ENCODE measurements around the gene NFIA.

Gene NFIA

DNA sequence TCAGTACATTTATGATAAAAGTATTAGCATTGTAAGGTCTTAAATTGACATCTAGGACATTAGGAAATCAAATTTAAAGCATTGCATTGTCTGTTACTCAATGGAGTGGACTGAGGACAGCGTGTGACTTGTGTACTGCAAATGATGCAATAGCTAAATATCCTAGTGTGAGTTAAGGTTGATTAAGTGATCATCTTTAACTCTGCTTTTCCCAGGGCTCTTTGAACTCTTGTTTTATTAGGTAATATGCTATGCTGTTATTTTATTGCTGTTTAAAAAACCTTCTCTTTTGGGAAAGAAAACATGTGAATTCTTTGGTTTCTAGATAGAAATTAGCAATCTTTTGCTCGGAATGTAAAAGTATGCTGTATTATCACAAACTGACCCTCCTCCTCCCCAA is 38.6 kb downstream of the NFIA start:
- Histone ChIP-seq H3K4me1 (ENCODE audit: low read length) (no peaks in the 10 kb centered on the region), H3K79me2 (ENCODE audit: low read length) (no peaks in the 10 kb centered on the region), H3F3A (ENCODE audit: insufficient read depth, low read length) (no peaks in the 10 kb centered on the region), H4K20me1 (ENCODE audit: insufficient read depth, low read length) (no peaks in the 10 kb centered on the region), H2AFZ (ENCODE audit: low read length) (no peak overlapping the region), H3K27ac (ENCODE audit: low read length) (no peak overlapping the region), H3K4me2 (ENCODE audit: low read depth, low read length) (no peak overlapping the region), H3K9me3 (replicated peaks; ENCODE audit: insufficient read depth, low read length) (no peaks in the 10 kb centered on the region), H3K4me3 (ENCODE audit: low read length) (no peak overlapping the region), H3K36me3 (replicated peaks; ENCODE audit: insufficient read depth, low read length) (no peaks in the 10 kb centered on the region), H3K9ac (ENCODE audit: low read length) (no peak overlapping the region), H3K9me2 (replicated peaks; ENCODE audit: insufficient read depth, low read length) (no peaks in the 10 kb centered on the region), H3K27me3 (replicated peaks; ENCODE audit: insufficient read depth, low read length) (no peaks in the 10 kb centered on the region)
- TF ChIP-seq, protein P1, sequence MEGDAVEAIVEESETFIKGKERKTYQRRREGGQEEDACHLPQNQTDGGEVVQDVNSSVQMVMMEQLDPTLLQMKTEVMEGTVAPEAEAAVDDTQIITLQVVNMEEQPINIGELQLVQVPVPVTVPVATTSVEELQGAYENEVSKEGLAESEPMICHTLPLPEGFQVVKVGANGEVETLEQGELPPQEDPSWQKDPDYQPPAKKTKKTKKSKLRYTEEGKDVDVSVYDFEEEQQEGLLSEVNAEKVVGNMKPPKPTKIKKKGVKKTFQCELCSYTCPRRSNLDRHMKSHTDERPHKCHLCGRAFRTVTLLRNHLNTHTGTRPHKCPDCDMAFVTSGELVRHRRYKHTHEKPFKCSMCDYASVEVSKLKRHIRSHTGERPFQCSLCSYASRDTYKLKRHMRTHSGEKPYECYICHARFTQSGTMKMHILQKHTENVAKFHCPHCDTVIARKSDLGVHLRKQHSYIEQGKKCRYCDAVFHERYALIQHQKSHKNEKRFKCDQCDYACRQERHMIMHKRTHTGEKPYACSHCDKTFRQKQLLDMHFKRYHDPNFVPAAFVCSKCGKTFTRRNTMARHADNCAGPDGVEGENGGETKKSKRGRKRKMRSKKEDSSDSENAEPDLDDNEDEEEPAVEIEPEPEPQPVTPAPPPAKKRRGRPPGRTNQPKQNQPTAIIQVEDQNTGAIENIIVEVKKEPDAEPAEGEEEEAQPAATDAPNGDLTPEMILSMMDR (IDR thresholded peaks at IDR 0.05; ENCODE audit: low read length): no peak
- no peak for TF ChIP-seq EZH2 (optimal IDR thresholded peaks at IDR 0.05; ENCODE audit: low read depth, low read length)
- TF ChIP-seq EZH2phosphoT487 (IDR thresholded peaks at IDR 0.05; ENCODE audit: low read length): no peak
- no peak for DNase-seq

DNA sequence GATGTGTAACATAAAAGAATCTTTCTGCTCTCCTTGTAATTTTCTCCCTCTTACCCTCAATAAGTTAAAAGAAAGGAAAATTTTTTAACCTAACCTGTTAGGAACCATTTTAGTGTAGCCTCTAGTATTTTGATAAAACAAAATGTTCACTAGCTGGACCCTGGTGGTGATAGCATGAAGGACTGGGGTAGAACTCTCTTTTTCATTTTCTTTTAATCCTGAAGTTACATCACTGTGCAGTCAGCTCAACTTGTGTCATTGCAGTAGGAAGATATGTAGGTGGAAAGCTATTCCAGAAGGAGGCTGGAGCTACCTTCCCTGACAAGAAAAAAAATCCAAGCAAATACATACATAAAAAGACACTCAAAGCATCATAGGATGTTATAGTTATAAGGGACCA is 39.3 kb downstream of the NFIA start:
- TF ChIP-seq, protein P1 (IDR thresholded peaks at IDR 0.05; ENCODE audit: low read length): no peak
- TF ChIP-seq EZH2 (optimal IDR thresholded peaks at IDR 0.05; ENCODE audit: low read depth, low read length): no peak
- no peak for TF ChIP-seq EZH2phosphoT487 (IDR thresholded peaks at IDR 0.05; ENCODE audit: low read length)
- H3F3A ChIP-seq (ENCODE audit: insufficient read depth, low read length): no peaks in the 10 kb centered on the region
- H4K20me1 ChIP-seq (ENCODE audit: insufficient read depth, low read length): no peaks in the 10 kb centered on the region
- H3K4me2 ChIP-seq (ENCODE audit: low read depth, low read length): no peak overlapping the region
- H3K27me3 ChIP-seq (replicated peaks; ENCODE audit: insufficient read depth, low read length): no peaks in the 10 kb centered on the region
- H3K79me2 ChIP-seq (ENCODE audit: low read length): no peaks in the 10 kb centered on the region
- H2AFZ ChIP-seq (ENCODE audit: low read length): no peak overlapping the region
- H3K9me3 ChIP-seq (replicated peaks; ENCODE audit: insufficient read depth, low read length): no peaks in the 10 kb centered on the region
- no peaks in the 10 kb centered on the region for H3K4me1 ChIP-seq (ENCODE audit: low read length)
- no peak for DNase-seq
- H3K9me2 ChIP-seq (replicated peaks; ENCODE audit: insufficient read depth, low read length): no peaks in the 10 kb centered on the region
- no peak overlapping the region for H3K9ac ChIP-seq (ENCODE audit: low read length)
- no peaks in the 10 kb centered on the region for H3K36me3 ChIP-seq (replicated peaks; ENCODE audit: insufficient read depth, low read length)
- H3K27ac ChIP-seq (ENCODE audit: low read length): no peak overlapping the region
- no peak overlapping the region for H3K4me3 ChIP-seq (ENCODE audit: low read length)

DNA sequence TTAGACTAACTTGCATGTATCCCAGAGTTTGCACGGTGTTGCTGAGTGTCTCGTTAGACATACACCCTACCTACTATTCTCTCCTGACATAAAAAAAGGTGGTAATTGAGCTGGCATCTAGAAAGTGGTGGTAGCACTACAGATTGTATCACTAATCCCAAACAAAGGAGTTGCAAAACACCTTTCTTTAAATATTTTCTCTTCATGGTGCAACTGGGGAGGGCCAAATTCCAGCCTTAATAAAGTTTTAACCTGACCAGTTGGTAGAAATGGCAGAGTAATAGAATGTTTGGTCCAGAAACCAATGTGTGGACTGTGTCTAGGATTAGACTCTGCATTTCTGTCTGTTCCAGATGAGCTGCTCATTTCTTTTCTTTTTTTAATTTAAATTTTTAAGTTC is 40.0 kb downstream of the NFIA start:
- Histone ChIP-seq H3K27ac (ENCODE audit: low read length) (no peak overlapping the region), H4K20me1 (ENCODE audit: insufficient read depth, low read length) (no peaks in the 10 kb centered on the region), H3K27me3 (replicated peaks; ENCODE audit: insufficient read depth, low read length) (no peaks in the 10 kb centered on the region), H2AFZ (ENCODE audit: low read length) (no peak overlapping the region), H3K4me1 (ENCODE audit: low read length) (no peaks in the 10 kb centered on the region), H3K4me3 (ENCODE audit: low read length) (no peak overlapping the region), H3F3A (ENCODE audit: insufficient read depth, low read length) (no peaks in the 10 kb centered on the region), H3K4me2 (ENCODE audit: low read depth, low read length) (no peak overlapping the region), H3K79me2 (ENCODE audit: low read length) (no peaks in the 10 kb centered on the region), H3K36me3 (replicated peaks; ENCODE audit: insufficient read depth, low read length) (no peaks in the 10 kb centered on the region), H3K9me2 (replicated peaks; ENCODE audit: insufficient read depth, low read length) (no peaks in the 10 kb centered on the region), H3K9me3 (replicated peaks; ENCODE audit: insufficient read depth, low read length) (no peaks in the 10 kb centered on the region), H3K9ac (ENCODE audit: low read length) (no peak overlapping the region)
- TF ChIP-seq, protein P1 (IDR thresholded peaks at IDR 0.05; ENCODE audit: low read length): no peak
- TF ChIP-seq EZH2 (optimal IDR thresholded peaks at IDR 0.05; ENCODE audit: low read depth, low read length) (no peak), EZH2phosphoT487 (IDR thresholded peaks at IDR 0.05; ENCODE audit: low read length) (no peak)
- no peak for DNase-seq
